Stomach (tissue), 9 donors: ENCODE data around the gene JMY. TPM values are rescaled to one million over a fixed set of nuclear protein-coding genes. Genes with fewer than 3 reads are reported as not detected.

Experiments
- DNase-seq, 2 donors: peaks; one replicate each; pipeline versions ENCODE4 v3.0.0 to v3.0.0-alpha.2; 2013 to 2019
- H3K27ac ChIP-seq, 5 donors: fragments of 200-600 bp in 4 of 5; sonication (generic) in 4 of 5; one replicate each; pipeline ENCODE4 v1.5.1; 2013 to 2019; ENCODE audit warnings: mild to moderate bottlenecking in 1 of 5, moderate library complexity in 1 of 5
- H3K27me3 ChIP-seq, 3 donors: fragments of 200-600 bp; sonication (generic); one replicate each; pipeline ENCODE4 v1.5.1; 2017 to 2019; ENCODE audit warnings: mixed run types in 1 of 3
- H3K36me3 ChIP-seq, 4 donors: fragments of 200-600 bp; sonication (generic); 1 replicate in 3 of 4; 2 replicates in 1 of 4; pipeline ENCODE4 v1.5.1; 2016 to 2019
- H3K4me1 ChIP-seq, 4 donors: fragments of 200-600 bp; sonication (generic); one replicate each; pipeline ENCODE4 v1.5.1; 2016 to 2019
- H3K4me3 ChIP-seq, 4 donors: fragments of 200-600 bp; sonication (generic) in 3 of 4; one replicate each; pipeline ENCODE4 v1.5.1; 2016 to 2019; ENCODE audit warnings: mild to moderate bottlenecking in 1 of 4
- H3K9me3 ChIP-seq, 4 donors: fragments of 200-600 bp; sonication (generic); one replicate each; pipeline ENCODE4 v1.5.1; 2016 to 2019
- CTCF ChIP-seq, 7 experiments: fragments of 450-650 bp in 4 of 7; fragments of 200-600 bp in 3 of 7; sonication (generic) in 3 of 7; IDR thresholded peaks; one replicate each; pipeline ENCODE4 v1.5.1; 2016 to 2019; ENCODE audit warnings: antibody characterized with exemption in 7 of 7, control low read depth in 2 of 7, mild to moderate bottlenecking in 1 of 7
- EP300 ChIP-seq: sonication (generic); formaldehyde crosslinking; IDR thresholded peaks from one replicate; pipeline ENCODE4 v1.6.1; 2017; ENCODE audit warnings: antibody characterized with exemption
- POLR2A ChIP-seq, 4 donors: fragments of 450-650 bp; IDR thresholded peaks; one replicate each; pipeline ENCODE4 v1.6.1; 2016; ENCODE audit warnings: antibody characterized with exemption in 4 of 4, control low read depth in 2 of 4, mild to moderate bottlenecking in 1 of 4, moderate library complexity in 1 of 4
- POLR2AphosphoS5 ChIP-seq, 3 donors: sonication (generic); formaldehyde crosslinking; IDR thresholded peaks; one replicate each; pipeline ENCODE4 v1.6.1; 2016; ENCODE audit warnings: antibody characterized with exemption in 3 of 3
- WGBS, 5 donors: extraction: QIAGEN DNeasy Blood & Tissue Kit in 3 of 5; methylation state at CpG; one replicate each; pipeline versions ENCODE4 v1.1.5 to v1.1.7; 2013 to 2018; 5-methylcytosine and 5-hydroxymethylcytosine counted together
- intact Hi-C: fragments of 100-400 bp; cut with DNase I; formaldehyde crosslinking; loops from one replicate; pipeline ENCODE4 v1.15.1; 2023; ENCODE audit warnings: low total_unique reads
- polyA plus RNA-seq, 3 donors: library from polyadenylated mRNA; stranded (reverse); fragments of 200-250 nt; gene quantifications; one replicate each; pipeline ENCODE4 v1.2.3, GENCODE V29; 2013
- total RNA-seq, 5 donors: library from RNA; depleted of rRNA; stranded (reverse); fragments of >200 nt; gene quantifications; one replicate each; pipeline versions ENCODE4 v1.1.0 to v1.2.3, GENCODE V29; 2014 to 2016
- donor health status: healthy with polysubstance abuse.
- donor health status: Bipolar disorder and iron deficiency.
- donor health status: healthy.

JMY gene
- total and polyA plus RNA-seq, 8 donors: 2.1 to 31.9 (median 7.1) TPM

GRCh38 chr5:79224286-79224984, 11.5 kb upstream of the JMY start:
- no peak for DNase-seq
- 75 to 83% (median 78%) methylated on average over 4 of the region's 4 CpGs for WGBS, 5 donors
- TF ChIP-seq CTCF (IDR thresholded peaks at IDR 0.05) (no peak), EP300 (no peak), POLR2AphosphoS5 (IDR thresholded peaks at IDR 0.05) (no peak), POLR2A (IDR thresholded peaks at IDR 0.05) (no peak)
- H3K27me3 ChIP-seq: no peaks in the 10 kb centered on the region
- no peaks in the 10 kb centered on the region for H3K9me3 ChIP-seq
- H3K4me3 ChIP-seq: no peak overlapping the region
- no peak overlapping the region for H3K27ac ChIP-seq
- no peaks in the 10 kb centered on the region for H3K36me3 ChIP-seq
- H3K4me1 ChIP-seq: no peaks in the 10 kb centered on the region
- intact Hi-C loops: no loop called here

GRCh38 chr5:79225026-79225425, 10.9 kb upstream of the JMY start:
- Histone ChIP-seq H3K27ac (no peak overlapping the region), H3K4me1 (no peaks in the 10 kb centered on the region), H3K9me3 (no peaks in the 10 kb centered on the region), H3K4me3 (no peak overlapping the region), H3K27me3 (no peaks in the 10 kb centered on the region), H3K36me3 (peaks cover 0 to 3% (median 0%) of the 10 kb centered on the region in 4 donors)
- DNase-seq: no peak
- 54 to 77% (median 72%) methylated on average over 2 of the region's 2 CpGs for WGBS, 5 donors
- intact Hi-C loops: no loop called here
- TF ChIP-seq CTCF (IDR thresholded peaks at IDR 0.05) (no peak), POLR2A (IDR thresholded peaks at IDR 0.05) (no peak), POLR2AphosphoS5 (IDR thresholded peaks at IDR 0.05) (no peak), EP300 (no peak)

GRCh38 chr5:79225441-79225840, 10.5 kb upstream of the JMY start:
- Histone ChIP-seq H3K9me3 (no peaks in the 10 kb centered on the region), H3K36me3 (peaks cover 0 to 3% (median 0%) of the 10 kb centered on the region in 4 donors), H3K4me1 (no peaks in the 10 kb centered on the region), H3K27ac (no peak overlapping the region), H3K4me3 (no peak overlapping the region), H3K27me3 (no peaks in the 10 kb centered on the region)
- TF ChIP-seq EP300: no peak
- TF ChIP-seq POLR2A (IDR thresholded peaks at IDR 0.05): no peak
- TF ChIP-seq CTCF (IDR thresholded peaks at IDR 0.05): no peak
- TF ChIP-seq POLR2AphosphoS5 (IDR thresholded peaks at IDR 0.05): no peak
- intact Hi-C loops: no loop called here
- DNase-seq: no peak
- 93 to 98% (median 98%) methylated on average over 5 of the region's 5 CpGs for WGBS, 5 donors

- H3K9me3 ChIP-seq: no peaks in the 10 kb centered on the region
- no peak for DNase-seq
- no peak overlapping the region for H3K4me3 ChIP-seq
- intact Hi-C loops: no loop called here
- 89 to 99% (median 94%) methylated on average over 4 of the region's 4 CpGs for WGBS, 5 donors
- peaks cover 0 to 3% (median 0%) of the 10 kb centered on the region in 4 donors for H3K36me3 ChIP-seq
- TF ChIP-seq POLR2AphosphoS5 (IDR thresholded peaks at IDR 0.05) (no peak), EP300 (no peak), CTCF (IDR thresholded peaks at IDR 0.05) (no peak), POLR2A (IDR thresholded peaks at IDR 0.05) (no peak)
- no peaks in the 10 kb centered on the region for H3K27me3 ChIP-seq
- no peak overlapping the region for H3K27ac ChIP-seq
- no peaks in the 10 kb centered on the region for H3K4me1 ChIP-seq
Measured at GRCh38 chr5:79227484-79228025, 8.4 kb upstream of the JMY start.
